HL-60 (cell line): ENCODE results near the gene SHANK2.

Experiments
- CTCF ChIP-seq: IDR thresholded peaks from one replicate; pipeline ENCODE4 v1.5.1; 2011; ENCODE audit warnings: low read length, control low read depth, inconsistent platforms; ENCODE audit not compliant: insufficient read depth
- GABPA ChIP-seq: IDR thresholded peaks from 2 replicates; pipeline ENCODE4 v1.6.1; 2012; ENCODE audit warnings: low read depth
- POLR2AphosphoS5 ChIP-seq: IDR thresholded peaks from 2 replicates; pipeline ENCODE4 v1.6.1; 2012; ENCODE audit warnings: low read depth
- REST ChIP-seq: IDR thresholded peaks from 2 replicates; pipeline ENCODE4 v1.6.1; 2012; ENCODE audit warnings: low read depth; ENCODE audit not compliant: insufficient replicate concordance
- SPI1 ChIP-seq: IDR thresholded peaks from 2 replicates; pipeline ENCODE4 v1.6.1; 2012; ENCODE audit warnings: low read depth, mild to moderate bottlenecking, borderline replicate concordance

DNA sequence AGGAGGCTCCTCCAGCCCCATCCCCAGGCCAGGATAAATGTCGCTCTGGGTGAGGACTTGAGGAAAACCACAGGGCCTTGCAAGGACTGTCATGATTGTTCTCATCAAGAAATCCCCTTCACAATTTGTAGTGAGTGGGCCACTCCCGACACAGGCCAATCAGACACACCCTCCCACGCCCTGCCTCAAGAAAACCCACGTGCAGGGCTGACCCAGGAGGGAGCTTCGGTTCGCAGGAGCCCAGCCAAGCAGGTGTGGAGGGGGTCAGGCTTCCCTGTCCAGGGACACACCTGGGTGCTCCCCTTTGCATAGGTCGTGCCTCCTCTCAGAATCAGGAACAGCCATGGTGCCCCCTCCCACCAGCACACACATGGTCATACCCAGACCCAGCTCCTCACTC is 43.2 kb downstream of the SHANK2 start:
- no peak for TF ChIP-seq CTCF
- no peak for TF ChIP-seq POLR2AphosphoS5
- no peak for TF ChIP-seq REST
- no peak for TF ChIP-seq GABPA
- no peak for TF ChIP-seq SPI1
